ENCODE measurements around the gene TXNDC17. TPM values are rescaled to one million over a fixed set of nuclear protein-coding genes. Genes with fewer than 3 reads are reported as not detected.

Gene TXNDC17
- total RNA-seq, 2 donors from 2014 or later = 135 to 151 TPM

DNA sequence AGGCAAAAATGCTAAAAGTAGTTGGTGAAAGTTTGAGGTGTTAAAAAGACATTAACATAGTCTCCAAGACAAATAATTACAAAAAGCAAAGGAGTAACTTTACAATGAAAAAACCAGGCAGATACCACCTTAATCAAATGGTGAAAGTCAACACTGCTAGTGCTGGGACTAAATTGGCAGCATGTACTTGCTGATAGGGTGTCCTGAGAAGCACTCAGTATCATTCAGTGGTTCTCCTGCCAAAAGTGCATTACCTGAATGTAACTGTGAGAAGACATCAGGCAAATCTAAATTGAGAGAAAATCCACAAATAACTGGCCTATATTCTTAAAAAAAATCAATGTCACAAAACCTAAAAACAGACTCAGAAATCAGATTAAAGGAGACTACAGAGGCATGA lies 8.3 kb upstream of the TXNDC17 start:
- H3K9me3 ChIP-seq (ENCODE audit: control insufficient read depth, low read length) = peaks cover 9% of the 10 kb centered on the region
- peaks cover 6% of the 10 kb centered on the region for H3K9me3 Mint-ChIP-seq
- TF ChIP-seq CTCF (conservative IDR thresholded peaks at IDR 0.05) = no peak
- H3K4me3 ChIP-seq (ENCODE audit: low read length) = no peak overlapping the region
- no peak overlapping the region for H3K4me3 Mint-ChIP-seq
- H3K27me3 Mint-ChIP-seq (ENCODE audit: insufficient read depth) = no peaks in the 10 kb centered on the region
- no peak overlapping the region for H3K27ac Mint-ChIP-seq
- H3K9ac ChIP-seq (ENCODE audit: extremely low read depth, low read length, poor library complexity, severe bottlenecking) = no peak overlapping the region
- no peak overlapping the region for H3K27ac ChIP-seq (ENCODE audit: low read depth, low read length)
- H3K36me3 Mint-ChIP-seq (ENCODE audit: low read depth) = peaks cover 56% of the 10 kb centered on the region
- H3K36me3 ChIP-seq (ENCODE audit: control insufficient read depth, insufficient read depth, low read length) = peaks cover 73% of the 10 kb centered on the region
- no peak for DNase-seq
- no peaks in the 10 kb centered on the region for H3K27me3 ChIP-seq (ENCODE audit: control insufficient read depth, insufficient read depth, low read length, poor library complexity, severe bottlenecking)
- no peaks in the 10 kb centered on the region for H3K4me1 Mint-ChIP-seq
- H3K4me1 ChIP-seq (ENCODE audit: control insufficient read depth, insufficient read depth, low read length) = no peaks in the 10 kb centered on the region

- H3K4me3 Mint-ChIP-seq = no peak overlapping the region
Measured at GRCh38 chr17:6633263-6633662, 7.6 kb upstream of the TXNDC17 start.

DNA sequence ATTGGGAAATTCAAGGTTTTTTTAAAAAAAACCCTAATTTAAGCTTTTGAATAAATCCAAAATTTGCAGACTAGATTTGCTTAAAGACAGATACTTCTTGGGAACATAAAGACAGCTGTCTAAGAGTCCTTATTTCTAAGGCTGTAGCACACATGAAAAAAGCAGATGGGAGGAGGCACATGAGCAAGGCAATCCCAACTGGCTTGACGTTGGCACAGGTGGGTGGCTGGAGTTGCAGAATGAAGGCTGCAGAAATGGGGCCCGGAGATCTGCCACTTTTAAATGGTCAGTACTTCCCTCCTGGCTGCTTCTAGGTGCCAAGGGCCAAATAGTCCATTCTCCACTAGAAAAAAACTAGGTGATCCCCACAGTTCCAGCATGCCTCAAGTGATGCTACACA lies 4.8 kb upstream of the TXNDC17 start:
- no peak for TF ChIP-seq CTCF (conservative IDR thresholded peaks at IDR 0.05)
- Histone ChIP-seq H3K9ac (ENCODE audit: extremely low read depth, low read length, poor library complexity, severe bottlenecking) (no peak overlapping the region), H3K27me3 (ENCODE audit: control insufficient read depth, insufficient read depth, low read length, poor library complexity, severe bottlenecking) (no peaks in the 10 kb centered on the region), H3K4me3 (ENCODE audit: low read length) (no peak overlapping the region), H3K9me3 (ENCODE audit: control insufficient read depth, low read length) (peaks cover 9% of the 10 kb centered on the region), H3K4me1 (ENCODE audit: control insufficient read depth, insufficient read depth, low read length) (no peaks in the 10 kb centered on the region), H3K27ac (ENCODE audit: low read depth, low read length) (no peak overlapping the region), H3K36me3 (ENCODE audit: control insufficient read depth, insufficient read depth, low read length) (peaks cover 39% of the 10 kb centered on the region)
- H3K27ac Mint-ChIP-seq = no peak overlapping the region
- H3K4me3 Mint-ChIP-seq = no peak overlapping the region
- H3K4me1 Mint-ChIP-seq = peaks cover 8% of the 10 kb centered on the region
- no peaks in the 10 kb centered on the region for H3K27me3 Mint-ChIP-seq (ENCODE audit: insufficient read depth)
- H3K9me3 Mint-ChIP-seq = peaks cover 6% of the 10 kb centered on the region
- no peak for DNase-seq
- 94% methylated on average over 2 of the region's 2 CpGs for WGBS, 2 experiments (ENCODE audit: insufficient coverage in 1 of 2, insufficient read length in 1 of 2)
- H3K36me3 Mint-ChIP-seq (ENCODE audit: low read depth) = peaks cover 35% of the 10 kb centered on the region

More at GRCh38 chr17:6633263-6633662, 7.6 kb upstream of the TXNDC17 start:
- no peak for TF ChIP-seq CTCF (conservative IDR thresholded peaks at IDR 0.05)
- peaks cover 66% of the 10 kb centered on the region for H3K36me3 ChIP-seq (ENCODE audit: control insufficient read depth, insufficient read depth, low read length)
- no peaks in the 10 kb centered on the region for H3K27me3 ChIP-seq (ENCODE audit: control insufficient read depth, insufficient read depth, low read length, poor library complexity, severe bottlenecking)
- Mint-ChIP-seq H3K27ac (no peak overlapping the region), H3K9me3 (peaks cover 6% of the 10 kb centered on the region), H3K4me1 (no peaks in the 10 kb centered on the region), H3K36me3 (ENCODE audit: low read depth) (peaks cover 49% of the 10 kb centered on the region), H3K27me3 (ENCODE audit: insufficient read depth) (no peaks in the 10 kb centered on the region)
- H3K27ac ChIP-seq (ENCODE audit: low read depth, low read length) = no peak overlapping the region
- DNase-seq = no peak
- no peak overlapping the region for H3K9ac ChIP-seq (ENCODE audit: extremely low read depth, low read length, poor library complexity, severe bottlenecking)
- no peaks in the 10 kb centered on the region for H3K4me1 ChIP-seq (ENCODE audit: control insufficient read depth, insufficient read depth, low read length)
- no peak overlapping the region for H3K4me3 ChIP-seq (ENCODE audit: low read length)
- 96 to 100% methylated on average over 1 to 3 of the region's 3 CpGs for WGBS, 2 experiments (ENCODE audit: insufficient coverage in 1 of 2, insufficient read length in 1 of 2)
- peaks cover 9% of the 10 kb centered on the region for H3K9me3 ChIP-seq (ENCODE audit: control insufficient read depth, low read length)

Data from endodermal cell (in vitro differentiated cells).